Posterior vena cava (tissue), 2 donors: ENCODE results near the gene GSTO2. TPM values are rescaled to one million over a fixed set of nuclear protein-coding genes. Genes with fewer than 3 reads are reported as not detected.

ENCODE experiments used
- DNase-seq: peaks from one replicate; pipeline ENCODE4 v3.0.0-alpha.2; 2020; ENCODE audit warnings: low spot score
- intact Hi-C, 2 donors: fragments of 100-400 bp; cut with DNase I; formaldehyde crosslinking; loops; one replicate each; pipeline versions ENCODE4 v1.14.1 to v1.14.2; 2022 to 2023
- total RNA-seq, 2 donors: library from RNA; stranded (reverse); fragmentation: NEBNext Ultra II Directional; extraction: Animal tissue kit (Norgen Biotek cat#: 25700); gene quantifications; one replicate each; pipeline ENCODE4 v1.2.1, GENCODE V29; 2021
- donor health status: DM: yes; HTN: yes; CAD: no.
- donor health status: DM: yes; HTN: yes; CAD: no.

GSTO2 gene
- total RNA-seq, 2 donors from 2014 or later: 0.48 to 1.9 TPM

GRCh38 chr10:104318810-104319741, 50.1 kb downstream of the GSTO2 start:
- peak; percentile 74 for DNase-seq
- intact Hi-C loops: no loop called here

- DNase-seq: no peak
- intact Hi-C loops: no loop called here
These were observed 52.2 kb downstream of the GSTO2 start for GRCh38 chr10:104321226-104321625.

- no peak for DNase-seq
- intact Hi-C loops: no loop called here
These were observed 52.9 kb downstream of the GSTO2 start for GRCh38 chr10:104321725-104322415.

GRCh38 chr10:104322416-104322782, 53.4 kb downstream of the GSTO2 start:
- peak; percentile 79 for DNase-seq
- intact Hi-C loops: no loop called here

- intact Hi-C loops: no loop called here
- no peak for DNase-seq
These were observed 54.1 kb downstream of the GSTO2 start for GRCh38 chr10:104323085-104323484.

GRCh38 chr10:104323760-104324201, 54.8 kb downstream of the GSTO2 start:
- DNase-seq: no peak
- intact Hi-C loops: no loop called here

GRCh38 chr10:104324221-104324686, 55.3 kb downstream of the GSTO2 start:
- DNase-seq: no peak
- intact Hi-C loops: no loop called here

- intact Hi-C loops: no loop called here
- DNase-seq: no peak
These were observed 55.9 kb downstream of the GSTO2 start for GRCh38 chr10:104324931-104325330.

- DNase-seq: peak; percentile 91
- intact Hi-C loops: no loop called here
These were observed 56.8 kb downstream of the GSTO2 start for GRCh38 chr10:104325436-104326435.

GRCh38 chr10:104326991-104327610, 58.1 kb downstream of the GSTO2 start:
- no peak for DNase-seq
- intact Hi-C loops: no loop called here

GRCh38 chr10:104327745-104328645, 59.0 kb downstream of the GSTO2 start:
- intact Hi-C loops: no loop called here
- no peak for DNase-seq

GRCh38 chr10:104328646-104328895, 59.6 kb downstream of the GSTO2 start:
- no peak for DNase-seq
- intact Hi-C loops: no loop called here

- DNase-seq: peak; percentile 93
- intact Hi-C loops: no loop called here
These were observed 60.1 kb downstream of the GSTO2 start for GRCh38 chr10:104328896-104329710.

GRCh38 chr10:104329735-104330134, 60.8 kb downstream of the GSTO2 start:
- no peak for DNase-seq
- intact Hi-C loops: no loop called here

GRCh38 chr10:104330168-104331110, 61.5 kb downstream of the GSTO2 start:
- peak; percentile 90 for DNase-seq
- intact Hi-C loops: no loop called here

- no peak for DNase-seq
- intact Hi-C loops: no loop called here
These were observed 62.3 kb downstream of the GSTO2 start for GRCh38 chr10:104331208-104331838.
